OCI-M2 (cell line): ENCODE results near the gene SUMO3.

Experiments
- DNase-seq: peaks from one replicate; lab custom pipeline; 2025; ENCODE audit not compliant: unreplicated experiment; lab: John Stamatoyannopoulos, UW

SUMO3 gene

GRCh38 chr21:44817914-44818639, at the start of gene SUMO3:
Gene SUMO3, minus strand, starts transcription at chr21:44818062. Its CDS starts 94 bp downstream, at chr21:44817968.
- no peak for DNase-seq

DNA sequence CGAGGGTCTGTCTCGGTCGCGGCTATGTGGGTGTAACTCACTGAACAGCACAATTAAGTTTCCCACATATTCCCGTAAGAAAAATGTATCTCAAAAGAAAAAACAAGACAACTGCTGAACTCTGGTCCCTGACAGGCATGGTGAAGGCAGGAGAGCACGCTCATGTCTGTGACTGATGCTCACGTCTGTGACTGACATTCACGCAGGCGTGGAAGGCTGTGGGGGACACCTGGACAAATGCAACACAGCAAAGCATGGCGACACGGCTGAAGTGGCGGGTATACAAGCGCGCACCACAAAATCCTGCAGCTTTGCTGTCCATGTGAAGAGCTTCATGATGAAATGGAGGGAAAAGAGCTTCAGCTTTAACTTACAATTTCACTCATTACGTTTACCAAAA, 49.6 kb upstream of the SUMO3 start:
- no peak for DNase-seq

GRCh38 chr21:44866780-44867179, 48.9 kb upstream of the SUMO3 start:
- no peak for DNase-seq

- DNase-seq = no peak
These were observed 47.9 kb upstream of the SUMO3 start for GRCh38 chr21:44865561-44866280.

DNA sequence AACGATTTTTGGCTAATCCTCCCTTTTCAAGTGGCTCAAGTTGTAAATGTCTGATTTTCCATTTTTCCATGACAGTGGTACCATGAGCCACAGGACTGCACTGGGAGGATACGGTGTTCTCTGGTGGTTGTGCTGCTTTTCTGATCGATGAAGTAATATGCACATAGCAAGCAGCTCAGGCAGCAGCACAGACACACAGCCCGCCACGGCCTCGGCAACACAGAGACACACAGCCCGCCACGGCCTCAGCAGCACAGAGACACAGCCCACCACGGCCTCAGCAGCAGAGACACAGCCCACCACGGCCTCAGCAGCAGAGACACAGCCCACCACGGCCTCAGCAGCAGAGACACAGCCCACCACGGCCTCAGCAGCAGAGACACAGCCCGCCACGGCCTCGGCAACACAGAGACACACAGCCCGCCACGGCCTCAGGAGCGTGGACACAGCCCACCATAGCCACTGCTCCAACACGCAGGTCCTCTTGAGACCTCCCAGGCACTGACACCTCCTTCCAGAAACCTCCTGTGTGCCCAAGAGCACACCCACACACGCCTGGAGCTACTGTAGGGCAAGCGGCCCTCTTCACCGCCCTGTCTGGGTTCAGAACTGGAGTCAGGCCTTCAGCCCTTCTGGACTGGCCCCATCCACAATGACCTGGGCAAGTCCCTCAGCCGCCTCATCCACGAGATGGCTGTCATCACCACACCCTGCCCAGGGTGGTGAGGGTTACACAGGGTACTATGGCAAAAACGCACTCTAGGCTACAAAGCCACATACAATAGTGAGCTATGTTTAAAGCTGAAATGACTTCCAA, 45.2 kb upstream of the SUMO3 start:
- DNase-seq = no peak

GRCh38 chr21:44858791-44859190, 40.9 kb upstream of the SUMO3 start:
- no peak for DNase-seq

GRCh38 chr21:44858291-44858690, 40.4 kb upstream of the SUMO3 start:
- no peak for DNase-seq

- DNase-seq = no peak
These were observed 39.4 kb upstream of the SUMO3 start for GRCh38 chr21:44857127-44857892.

DNA sequence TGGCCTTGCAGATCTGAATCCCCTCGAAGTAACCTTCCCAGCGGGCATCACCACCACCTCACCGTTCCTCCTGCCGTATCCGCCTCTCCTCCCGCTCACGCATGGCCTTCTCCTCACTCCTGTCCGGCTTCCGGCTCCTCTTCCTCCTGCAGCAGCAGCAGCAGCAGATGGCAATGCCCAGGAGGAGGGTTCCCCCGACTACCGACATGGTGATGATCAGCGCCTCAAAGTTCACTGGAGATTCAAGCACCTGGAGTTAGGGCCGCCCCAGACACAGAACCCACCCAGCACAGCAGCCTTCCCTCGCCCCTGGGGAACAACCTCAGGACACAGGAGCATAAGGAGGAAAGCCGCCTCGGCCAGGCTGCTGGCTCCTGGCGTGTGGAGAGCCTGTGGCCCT, 38.3 kb upstream of the SUMO3 start:
- DNase-seq = no peak

DNA sequence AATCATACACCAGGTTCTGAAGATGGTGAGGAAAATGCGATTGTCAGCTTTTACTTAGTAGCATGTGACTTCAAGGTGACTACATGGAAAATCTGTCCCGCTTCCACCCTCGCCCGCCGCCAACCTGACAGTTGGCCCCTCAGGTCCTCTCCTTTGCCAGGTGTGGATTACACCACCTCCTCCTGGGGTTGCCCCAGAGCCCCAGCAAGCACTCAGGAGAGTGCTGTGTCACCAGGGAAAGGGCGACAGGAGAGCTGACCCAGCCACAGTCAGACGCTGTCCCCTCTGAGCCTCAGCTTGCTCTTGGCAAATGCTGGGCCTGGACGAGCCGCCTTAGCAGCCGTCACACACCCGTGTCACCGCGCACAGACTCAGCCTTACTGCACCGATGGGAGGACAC, 37.7 kb upstream of the SUMO3 start:
- no peak for DNase-seq

- peak; percentile 98 for DNase-seq
These were observed 37.0 kb upstream of the SUMO3 start for GRCh38 chr21:44854664-44855446.

DNA sequence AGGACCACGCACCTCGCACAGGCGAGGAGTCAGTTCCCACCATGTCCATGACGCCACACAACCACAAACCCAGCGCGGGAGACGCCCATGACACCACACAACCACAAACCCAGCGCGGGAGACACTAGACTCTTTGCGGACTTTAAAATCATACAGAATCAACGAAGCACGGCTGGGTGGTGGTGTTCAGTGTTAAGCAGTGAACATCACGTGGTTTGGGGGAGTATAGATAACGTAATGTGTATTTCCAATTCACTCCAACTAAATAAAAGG, 36.5 kb upstream of the SUMO3 start:
- peak; percentile 97 for DNase-seq

- DNase-seq = no peak
These were observed 35.9 kb upstream of the SUMO3 start for GRCh38 chr21:44853601-44854390.

DNA sequence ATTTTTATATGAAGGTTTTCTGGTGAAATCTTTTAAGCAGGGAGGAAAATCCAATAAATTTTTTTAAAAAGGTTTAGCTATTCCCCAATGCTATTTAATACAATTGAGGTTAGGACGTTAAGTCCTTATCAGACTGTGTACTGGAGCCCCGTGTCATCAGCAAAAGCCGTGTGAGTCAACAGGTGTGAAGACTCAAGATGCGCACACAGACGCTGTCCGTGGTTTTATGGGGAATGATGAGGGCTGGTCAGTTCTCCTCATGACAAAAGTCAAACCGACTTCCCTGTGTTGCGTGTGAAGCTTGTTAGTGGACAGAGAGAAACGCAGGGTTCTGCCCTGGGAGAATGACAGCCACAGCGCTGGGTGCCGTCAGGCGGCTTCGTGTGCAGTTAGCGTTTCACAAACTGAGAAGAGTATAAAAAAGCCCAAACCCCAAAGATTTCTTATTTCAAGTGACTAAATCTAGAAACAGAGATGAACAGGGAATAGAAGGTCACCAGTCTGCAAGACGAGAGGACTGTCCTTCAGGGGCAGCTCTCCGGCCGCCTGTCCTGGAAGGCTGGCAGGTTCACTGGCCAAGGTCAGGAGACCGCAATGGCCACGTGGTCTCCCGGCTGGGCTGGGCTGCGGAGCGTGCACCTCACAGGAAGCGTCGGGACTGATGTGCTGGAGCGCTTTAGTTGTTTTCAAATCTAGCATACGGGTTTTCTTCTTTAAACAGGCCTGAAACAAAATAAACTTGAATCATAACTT, 33.2 kb upstream of the SUMO3 start:
- no peak for DNase-seq

GRCh38 chr21:44850208-44850800, 32.4 kb upstream of the SUMO3 start:
- no peak for DNase-seq

GRCh38 chr21:44849616-44850130, 31.8 kb upstream of the SUMO3 start:
- DNase-seq = no peak

GRCh38 chr21:44848821-44849521, 31.1 kb upstream of the SUMO3 start:
- DNase-seq = no peak
